ENCODE measurements around the gene GPATCH2L.

GPATCH2L gene

DNA sequence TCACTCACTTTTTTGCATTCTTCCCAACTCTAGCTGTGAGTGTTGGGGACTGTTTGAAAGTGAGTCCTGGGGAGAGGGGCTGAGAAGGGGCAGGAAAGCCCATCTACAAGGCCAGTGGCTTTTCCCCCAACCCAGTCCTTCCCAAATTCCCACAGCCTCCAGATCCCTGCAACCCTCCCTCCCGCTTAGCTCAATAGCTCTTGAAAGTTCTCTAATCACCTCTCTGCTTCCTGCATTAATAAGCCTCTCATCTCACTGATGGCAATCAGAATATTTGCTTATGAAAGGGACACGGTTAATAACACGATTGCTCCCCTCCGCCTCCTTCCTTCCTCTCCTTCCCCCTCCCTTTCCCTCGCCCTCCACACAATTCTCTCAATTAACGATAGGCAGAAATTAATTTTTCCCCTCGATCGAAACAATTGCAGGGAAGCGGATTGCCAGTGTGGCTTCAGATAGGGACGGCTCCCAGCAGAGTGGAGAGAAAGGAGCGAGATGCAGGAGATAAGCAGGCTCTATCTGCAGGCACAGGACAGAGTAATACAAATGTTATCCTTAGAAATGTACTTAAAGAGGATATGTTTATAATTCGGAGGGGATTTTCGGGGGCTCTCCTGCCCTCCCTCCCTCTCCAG lies 15.1 kb upstream of the GPATCH2L start:
- no peak overlapping the region for H3K4me3 ChIP-seq (ENCODE audit: low read length)
- no peak overlapping the region for H3K27ac ChIP-seq (ENCODE audit: low read length)
- peaks cover 5% of the 10 kb centered on the region; the same call in 1 of the 2 replicates for H3K4me1 ChIP-seq (ENCODE audit: control insufficient read depth, insufficient read depth, low read length)
- H3K9me3 ChIP-seq (ENCODE audit: control insufficient read depth, insufficient read depth, low read length) = no peaks in the 10 kb centered on the region
- 100% methylated on average over 5 of the region's 13 CpGs for WGBS (ENCODE audit: insufficient coverage, insufficient read length)
- no peaks in the 10 kb centered on the region for H3K36me3 ChIP-seq (ENCODE audit: control insufficient read depth, insufficient read depth, low read length)
- H3K27me3 ChIP-seq (ENCODE audit: control insufficient read depth, insufficient read depth, low read length) = peaks cover 8% of the 10 kb centered on the region
- DNase-seq (ENCODE audit: low read depth, low spot score) = no peak

DNA sequence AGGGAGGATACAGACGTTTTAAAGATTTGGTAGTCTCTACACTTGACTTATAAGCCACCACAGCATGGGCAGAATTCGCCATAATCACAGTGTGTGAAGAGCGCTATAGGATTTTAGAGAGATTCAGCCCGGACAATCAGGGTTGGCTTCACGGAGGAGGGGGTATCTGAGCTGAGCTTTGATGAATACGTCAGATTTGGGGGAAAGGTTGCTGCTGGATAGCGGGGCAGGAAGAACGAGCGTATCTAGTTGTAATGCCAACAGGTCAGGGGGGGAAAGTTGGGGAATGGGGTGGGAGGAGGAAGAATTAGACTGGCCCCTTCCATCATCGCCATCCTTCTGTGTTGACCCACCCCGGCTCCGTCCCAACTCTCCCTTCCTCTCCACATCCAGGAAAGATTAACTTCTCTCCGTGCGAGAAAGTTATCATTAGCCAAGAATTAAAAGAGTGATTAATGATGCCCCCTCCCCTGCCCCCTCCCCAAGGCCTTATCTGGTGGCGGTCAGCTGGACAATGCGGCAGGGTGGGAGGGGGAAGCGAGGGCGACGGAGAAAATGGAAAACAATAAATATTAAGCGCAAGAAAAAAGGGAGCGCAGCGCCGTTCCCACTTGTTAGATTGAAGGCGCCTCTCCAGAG lies 13.5 kb upstream of the GPATCH2L start:
- no peak overlapping the region for H3K27ac ChIP-seq (ENCODE audit: low read length)
- H3K9me3 ChIP-seq (ENCODE audit: control insufficient read depth, insufficient read depth, low read length) = no peaks in the 10 kb centered on the region
- H3K4me3 ChIP-seq (ENCODE audit: low read length) = peak overlapping the region; percentile 48; the same call in 1 of the 2 replicates
- H3K4me1 ChIP-seq (ENCODE audit: control insufficient read depth, insufficient read depth, low read length) = peaks cover 5% of the 10 kb centered on the region; the same call in 1 of the 2 replicates
- WGBS (ENCODE audit: insufficient coverage, insufficient read length) = no CpG with 5 or more reads among the region's 24 CpGs
- peaks cover 8% of the 10 kb centered on the region for H3K27me3 ChIP-seq (ENCODE audit: control insufficient read depth, insufficient read depth, low read length)
- H3K36me3 ChIP-seq (ENCODE audit: control insufficient read depth, insufficient read depth, low read length) = no peaks in the 10 kb centered on the region
- no peak for DNase-seq (ENCODE audit: low read depth, low spot score)

GRCh38 chr14:76138758-76139723 lies 12.7 kb upstream of the GPATCH2L start:
- DNase-seq (ENCODE audit: low read depth, low spot score) = no peak
- Histone ChIP-seq H3K9me3 (ENCODE audit: control insufficient read depth, insufficient read depth, low read length) (no peaks in the 10 kb centered on the region), H3K27ac (ENCODE audit: low read length) (no peak overlapping the region), H3K27me3 (ENCODE audit: control insufficient read depth, insufficient read depth, low read length) (peaks cover 8% of the 10 kb centered on the region), H3K36me3 (ENCODE audit: control insufficient read depth, insufficient read depth, low read length) (no peaks in the 10 kb centered on the region), H3K4me3 (ENCODE audit: low read length) (peak overlapping the region; percentile 48; the same call in 1 of the 2 replicates), H3K4me1 (ENCODE audit: control insufficient read depth, insufficient read depth, low read length) (peaks cover 5% of the 10 kb centered on the region; the same call in 1 of the 2 replicates)
- no CpG with 5 or more reads among the region's 50 CpGs for WGBS (ENCODE audit: insufficient coverage, insufficient read length)

DNA sequence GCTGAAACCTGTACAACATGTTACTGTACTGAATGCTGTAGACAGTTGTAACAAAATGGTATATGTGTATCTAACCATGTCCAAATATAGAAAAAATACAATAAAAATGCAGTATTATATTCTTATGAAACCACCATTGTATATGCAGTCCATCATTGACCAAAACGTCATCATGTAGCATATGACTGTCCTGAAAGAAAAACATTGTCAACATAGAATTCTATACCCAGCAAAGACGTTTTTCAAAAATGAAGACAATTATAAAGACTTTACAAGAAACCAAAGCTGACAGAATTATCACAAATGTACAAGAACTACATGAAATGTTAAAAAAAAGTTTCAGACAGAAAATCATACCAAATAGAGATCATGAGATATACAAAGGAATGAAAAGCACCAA lies 8.1 kb upstream of the GPATCH2L start:
- no CpG with 5 or more reads among the region's 2 CpGs for WGBS (ENCODE audit: insufficient coverage, insufficient read length)
- DNase-seq (ENCODE audit: low read depth, low spot score) = no peak
- no peaks in the 10 kb centered on the region for H3K36me3 ChIP-seq (ENCODE audit: control insufficient read depth, insufficient read depth, low read length)
- no peaks in the 10 kb centered on the region for H3K9me3 ChIP-seq (ENCODE audit: control insufficient read depth, insufficient read depth, low read length)
- peaks cover 2% of the 10 kb centered on the region; the same call in 1 of the 2 replicates for H3K4me1 ChIP-seq (ENCODE audit: control insufficient read depth, insufficient read depth, low read length)
- H3K4me3 ChIP-seq (ENCODE audit: low read length) = no peak overlapping the region
- no peak overlapping the region for H3K27ac ChIP-seq (ENCODE audit: low read length)
- peaks cover 6% of the 10 kb centered on the region for H3K27me3 ChIP-seq (ENCODE audit: control insufficient read depth, insufficient read depth, low read length)

- Histone ChIP-seq H3K4me3 (ENCODE audit: low read length) (no peak overlapping the region), H3K27ac (ENCODE audit: low read length) (no peak overlapping the region), H3K27me3 (ENCODE audit: control insufficient read depth, insufficient read depth, low read length) (no peaks in the 10 kb centered on the region), H3K9me3 (ENCODE audit: control insufficient read depth, insufficient read depth, low read length) (no peaks in the 10 kb centered on the region), H3K36me3 (ENCODE audit: control insufficient read depth, insufficient read depth, low read length) (no peaks in the 10 kb centered on the region), H3K4me1 (ENCODE audit: control insufficient read depth, insufficient read depth, low read length) (no peaks in the 10 kb centered on the region)
- DNase-seq (ENCODE audit: low read depth, low spot score) = no peak
Measured at GRCh38 chr14:76146976-76147375, 4.7 kb upstream of the GPATCH2L start.

DNA sequence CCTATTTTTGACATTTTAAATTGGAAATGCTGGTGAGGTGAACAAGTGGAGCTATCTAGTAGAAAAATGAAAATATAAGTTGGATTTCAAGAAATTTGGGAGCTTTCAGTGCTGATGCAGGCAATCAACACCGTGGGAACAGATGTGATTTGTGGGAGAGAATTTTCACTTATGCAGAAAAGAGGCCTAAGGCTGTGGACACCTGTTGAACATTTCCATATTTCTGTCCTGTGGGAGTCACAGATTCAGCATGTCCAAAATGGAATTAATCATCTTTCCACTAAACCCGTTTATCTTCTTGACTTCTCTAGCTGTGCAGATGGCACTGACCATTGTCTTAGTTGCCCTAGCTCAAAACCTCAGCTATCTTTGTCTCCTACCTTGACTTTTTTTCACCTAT lies 2.5 kb upstream of the GPATCH2L start:
- no peaks in the 10 kb centered on the region for H3K9me3 ChIP-seq (ENCODE audit: control insufficient read depth, insufficient read depth, low read length)
- WGBS (ENCODE audit: insufficient coverage, insufficient read length) = no CpG with 5 or more reads among the region's 2 CpGs
- no peaks in the 10 kb centered on the region for H3K36me3 ChIP-seq (ENCODE audit: control insufficient read depth, insufficient read depth, low read length)
- H3K4me3 ChIP-seq (ENCODE audit: low read length) = no peak overlapping the region
- no peak for DNase-seq (ENCODE audit: low read depth, low spot score)
- H3K4me1 ChIP-seq (ENCODE audit: control insufficient read depth, insufficient read depth, low read length) = no peaks in the 10 kb centered on the region
- no peaks in the 10 kb centered on the region for H3K27me3 ChIP-seq (ENCODE audit: control insufficient read depth, insufficient read depth, low read length)
- H3K27ac ChIP-seq (ENCODE audit: low read length) = no peak overlapping the region

GRCh38 chr14:76152333-76152681 lies 585 bp downstream of the GPATCH2L start:
- peak overlapping the region; percentile 99 for H3K4me3 ChIP-seq (ENCODE audit: low read length)
- H3K27me3 ChIP-seq (ENCODE audit: control insufficient read depth, insufficient read depth, low read length) = no peaks in the 10 kb centered on the region
- H3K36me3 ChIP-seq (ENCODE audit: control insufficient read depth, insufficient read depth, low read length) = no peaks in the 10 kb centered on the region; the same call in 1 of the 2 replicates
- DNase-seq (ENCODE audit: low read depth, low spot score) = no peak
- H3K27ac ChIP-seq (ENCODE audit: low read length) = no peak overlapping the region
- no CpG with 5 or more reads among the region's 17 CpGs for WGBS (ENCODE audit: insufficient coverage, insufficient read length)
- no peaks in the 10 kb centered on the region for H3K4me1 ChIP-seq (ENCODE audit: control insufficient read depth, insufficient read depth, low read length)
- H3K9me3 ChIP-seq (ENCODE audit: control insufficient read depth, insufficient read depth, low read length) = no peaks in the 10 kb centered on the region

DNA sequence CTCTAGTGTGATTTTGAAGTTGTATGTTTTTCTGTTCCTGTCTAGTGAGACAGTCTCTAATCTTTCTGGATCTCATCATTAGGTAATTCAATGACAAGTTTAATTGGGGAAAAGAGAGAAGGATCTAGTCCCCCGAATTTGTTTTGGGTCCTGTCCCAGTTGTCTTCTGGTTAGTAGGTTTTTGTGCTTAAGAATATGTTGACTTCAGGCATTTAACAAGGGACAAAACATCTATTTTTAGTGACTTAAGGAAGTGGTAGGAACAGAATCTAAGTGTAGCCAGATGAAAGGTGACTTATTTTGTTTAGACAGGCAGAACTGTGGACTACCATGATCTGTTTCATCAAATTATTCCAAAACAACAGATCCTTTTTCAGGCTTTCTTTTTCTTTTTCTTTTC lies 2.2 kb downstream of the GPATCH2L start:
- peaks cover 4% of the 10 kb centered on the region; the same call in 1 of the 2 replicates for H3K36me3 ChIP-seq (ENCODE audit: control insufficient read depth, insufficient read depth, low read length)
- no CpG with 5 or more reads among the region's 1 CpG for WGBS (ENCODE audit: insufficient coverage, insufficient read length)
- H3K4me3 ChIP-seq (ENCODE audit: low read length) = no peak overlapping the region
- no peaks in the 10 kb centered on the region for H3K9me3 ChIP-seq (ENCODE audit: control insufficient read depth, insufficient read depth, low read length)
- DNase-seq (ENCODE audit: low read depth, low spot score) = no peak
- H3K27me3 ChIP-seq (ENCODE audit: control insufficient read depth, insufficient read depth, low read length) = no peaks in the 10 kb centered on the region
- no peak overlapping the region for H3K27ac ChIP-seq (ENCODE audit: low read length)
- no peaks in the 10 kb centered on the region for H3K4me1 ChIP-seq (ENCODE audit: control insufficient read depth, insufficient read depth, low read length)

- Histone ChIP-seq H3K4me1 (ENCODE audit: control insufficient read depth, insufficient read depth, low read length) (no peaks in the 10 kb centered on the region), H3K4me3 (ENCODE audit: low read length) (no peak overlapping the region), H3K9me3 (ENCODE audit: control insufficient read depth, insufficient read depth, low read length) (no peaks in the 10 kb centered on the region), H3K27me3 (ENCODE audit: control insufficient read depth, insufficient read depth, low read length) (no peaks in the 10 kb centered on the region), H3K36me3 (ENCODE audit: control insufficient read depth, insufficient read depth, low read length) (peaks cover 7% of the 10 kb centered on the region; the same call in 1 of the 2 replicates), H3K27ac (ENCODE audit: low read length) (no peak overlapping the region)
- no CpG with 5 or more reads among the region's 11 CpGs for WGBS (ENCODE audit: insufficient coverage, insufficient read length)
- no peak for DNase-seq (ENCODE audit: low read depth, low spot score)
Measured at GRCh38 chr14:76154539-76155126, 2.9 kb downstream of the GPATCH2L start.
